ELF-1 (cell line): ENCODE results near the gene ZNF382.
A peak's percentile ranks its signal among the peaks of the same experiment; 100 is the strongest.
"Not testable (repeated sequence)": the region's sequence is repeated elsewhere in the genome, so short reads cannot be mapped to it uniquely, and the experiment has no call there.

Source experiments
- DNase-seq: peaks from one replicate; pipeline ENCODE4 v3.0.0-alpha.2; 2016; ENCODE audit warnings: low read depth, low spot score

ZNF382 gene

GRCh38 chr19:36605101-36605876, at the start of gene ZNF382:
ZNF382 (plus strand) TSS chr19:36605313; CDS start chr19:36609915, 4,602 bp downstream.
- DNase-seq, result peak; percentile 70

GRCh38 chr19:36564391-36564790, 40.7 kb upstream of the ZNF382 start:
- no peak for DNase-seq

GRCh38 chr19:36572593-36573019, 32.5 kb upstream of the ZNF382 start:
- DNase-seq, result no peak

GRCh38 chr19:36573020-36573894, 31.9 kb upstream of the ZNF382 start, which contains the start of gene ZNF529:
ZNF529 (minus strand) TSS chr19:36573292; CDS start chr19:36572346, 946 bp downstream.
- peak; percentile 97 for DNase-seq

GRCh38 chr19:36573895-36574720, 31.0 kb upstream of the ZNF382 start:
- DNase-seq, result peak; percentile 52

- DNase-seq, result no peak
Measured at GRCh38 chr19:36574741-36575140, 30.4 kb upstream of the ZNF382 start.

- DNase-seq, result peak; percentile 7
Measured at GRCh38 chr19:36577271-36577996, 27.7 kb upstream of the ZNF382 start.

- no peak for DNase-seq
Measured at GRCh38 chr19:36579255-36579654, 25.9 kb upstream of the ZNF382 start.

GRCh38 chr19:36602681-36603080, 2.4 kb upstream of the ZNF382 start:
- not testable (repeated sequence) for DNase-seq

GRCh38 chr19:36604656-36605100, 435 bp upstream of the ZNF382 start:
- no peak for DNase-seq

- no peak for DNase-seq
Measured at GRCh38 chr19:36605877-36606478, 865 bp downstream of the ZNF382 start.

- no peak for DNase-seq
Measured at GRCh38 chr19:36627057-36627456, 21.9 kb downstream of the ZNF382 start.

- no peak for DNase-seq
Measured at GRCh38 chr19:36635342-36635741, 30.2 kb downstream of the ZNF382 start.

- no peak for DNase-seq
Measured at GRCh38 chr19:36638862-36639510, 33.9 kb downstream of the ZNF382 start.

GRCh38 chr19:36646746-36647145, 41.6 kb downstream of the ZNF382 start:
- no peak for DNase-seq

GRCh38 chr19:36652958-36653357, 47.8 kb downstream of the ZNF382 start:
- no peak for DNase-seq

GRCh38 chr19:36665832-36666231, 60.7 kb downstream of the ZNF382 start:
- DNase-seq, result no peak

- no peak for DNase-seq
Measured at GRCh38 chr19:36668646-36669045, 63.5 kb downstream of the ZNF382 start.

- no peak for DNase-seq
Measured at GRCh38 chr19:36672368-36672767, 67.3 kb downstream of the ZNF382 start.

- no peak for DNase-seq
Measured at GRCh38 chr19:36674201-36674600, 69.1 kb downstream of the ZNF382 start.
